Naive thymus-derived CD8-positive, alpha-beta T cell (primary cell): ENCODE measurements around the gene SFTPB. TPM values are rescaled to one million over a fixed set of nuclear protein-coding genes. Genes with fewer than 3 reads are reported as not detected.
"Not testable (repeated sequence)": the region's sequence is repeated elsewhere in the genome, so short reads cannot be mapped to it uniquely, and the experiment has no call there.

Source experiments
- ATAC-seq, 2 donors: fragments of 150-1000 bp; cut with Tn5 transposase in 1 of 2; sonication (Bioruptor Pico), chemical (Tn5 transposase) in 1 of 2; 1 replicate in 1 of 2; 2 replicates in 1 of 2; pipeline ENCODE4 v1.10.0; 2021; ENCODE audit warnings: mild to moderate bottlenecking in 2 of 2, moderate library complexity in 2 of 2
- POLR2A ChIA-PET: fragments of 350-600 bp; sonication (Branson Sonifier 250); formaldehyde crosslinking; loops from one replicate; lab custom pipeline; 2021; ENCODE audit warnings: antibody characterized with exemption; lab: Charles Lee
- DNase-seq, 10 donors: peaks; one replicate each; pipeline versions ENCODE4 v3.0.0 to v3.0.0-alpha.2; 2020 to 2022
- H3K27ac Mint-ChIP-seq, 10 donors: one replicate each; pipeline ENCODE4 v1.8.0; 2020 to 2022; ENCODE audit warnings: mild to moderate bottlenecking in 10 of 10, mixed read lengths in 10 of 10, moderate library complexity in 4 of 10, inconsistent platforms in 1 of 10
- H3K27me3 Mint-ChIP-seq, 5 donors: one replicate each; pipeline ENCODE4 v1.8.0; 2021 to 2022; ENCODE audit warnings: mixed read lengths in 5 of 5
- H3K36me3 Mint-ChIP-seq, 3 donors: one replicate each; pipeline ENCODE4 v1.8.0; 2020 to 2022; ENCODE audit warnings: mixed read lengths in 3 of 3, mild to moderate bottlenecking in 2 of 3, inconsistent platforms in 1 of 3
- H3K4me1 Mint-ChIP-seq, 4 donors: one replicate each; pipeline ENCODE4 v1.8.0; 2021 to 2022; ENCODE audit warnings: mixed read lengths in 4 of 4
- H3K4me3 Mint-ChIP-seq, 10 donors: one replicate each; pipeline ENCODE4 v1.8.0; 2020 to 2022; ENCODE audit warnings: mild to moderate bottlenecking in 10 of 10, mixed read lengths in 10 of 10, moderate library complexity in 6 of 10, inconsistent platforms in 1 of 10
- H3K9me3 Mint-ChIP-seq, 9 donors: one replicate each; pipeline ENCODE4 v1.8.0; 2020 to 2022; ENCODE audit warnings: mixed read lengths in 9 of 9, mild to moderate bottlenecking in 3 of 9, inconsistent platforms in 1 of 9, moderate library complexity in 1 of 9
- polyA plus RNA-seq, 3 donors: library from polyadenylated mRNA; unstranded; fragments of 300-500 nt; fragmentation: Illumina TruSeq; gene quantifications; one replicate each; pipeline ENCODE4 v1.2.3, GENCODE V29; 2021
- total RNA-seq, 8 experiments: library from RNA in 2 of 8; stranded (reverse) in 2 of 8; gene quantifications; one replicate each; pipeline ENCODE4 v1.2.3 and lab custom pipeline; 2021 to 2026

Gene SFTPB
- total and polyA plus RNA-seq, 5 experiments from 2014 or later = 0.06 TPM; not detected in 4

- Mint-ChIP-seq H3K4me3 (peak overlapping the region in 1 of 10 donors; percentile 66), H3K27ac (no peak overlapping the region), H3K27me3 (peaks cover 0 to 3% (median 0%) of the 10 kb centered on the region in 5 donors), H3K4me1 (peaks cover 0 to 21% (median 4%) of the 10 kb centered on the region in 4 donors), H3K36me3 (no peaks in the 10 kb centered on the region), H3K9me3 (no peaks in the 10 kb centered on the region)
- DNase-seq (no peak), ATAC-seq (no peak)
- POLR2A ChIA-PET = no interaction called here
Observed at GRCh38 chr2:85681776-85682175, 13.8 kb upstream of the SFTPB start.

GRCh38 chr2:85681372-85681763 lies 13.4 kb upstream of the SFTPB start:
- Mint-ChIP-seq H3K27ac (peak overlapping the region in 1 of 10 donors; percentile 28), H3K9me3 (no peaks in the 10 kb centered on the region), H3K4me1 (peaks cover 0 to 21% (median 4%) of the 10 kb centered on the region in 4 donors), H3K4me3 (peak overlapping the region in 2 of 10 donors; percentile 12 to 66), H3K36me3 (no peaks in the 10 kb centered on the region), H3K27me3 (peaks cover 0 to 3% (median 0%) of the 10 kb centered on the region in 5 donors)
- ATAC-seq = no peak
- peak in 1 of 10 donors; percentile 28 for DNase-seq
- POLR2A ChIA-PET = no interaction called here

DNA sequence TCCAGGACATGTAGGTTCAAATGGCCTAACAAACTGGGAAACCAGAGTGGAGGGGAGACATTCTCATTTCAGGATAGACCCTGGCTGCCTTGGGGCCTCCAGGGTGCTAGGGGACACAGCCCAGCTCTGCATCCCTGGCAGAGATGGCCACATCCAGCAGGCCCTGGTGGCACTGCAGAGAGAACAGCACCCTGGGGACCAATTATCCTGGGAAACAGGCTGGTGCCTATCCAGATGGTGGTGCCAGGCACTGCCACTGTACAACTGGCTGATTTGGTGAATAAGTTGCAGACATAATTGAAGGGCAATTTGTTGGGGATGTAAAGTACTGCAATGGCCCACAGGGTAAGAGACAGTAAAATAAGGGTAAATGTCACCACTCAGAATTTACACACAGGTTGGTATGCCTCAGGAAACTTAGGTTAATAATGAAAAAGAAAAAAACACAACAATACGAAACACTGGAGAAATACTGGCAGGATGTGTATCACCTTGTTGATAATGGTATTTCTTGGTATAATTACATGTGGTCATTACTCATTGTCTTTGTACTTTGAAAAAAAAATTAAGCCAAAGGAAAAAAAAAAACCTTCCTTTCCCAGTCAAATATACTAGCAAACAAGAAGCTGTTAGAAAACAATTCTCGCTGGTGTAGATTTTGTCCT lies 12.8 kb upstream of the SFTPB start:
- H3K4me1 Mint-ChIP-seq = peaks cover 0 to 21% (median 4%) of the 10 kb centered on the region in 4 donors
- no peaks in the 10 kb centered on the region for H3K36me3 Mint-ChIP-seq
- H3K9me3 Mint-ChIP-seq = no peaks in the 10 kb centered on the region
- DNase-seq = no peak
- POLR2A ChIA-PET = interaction anchor here (0.6 kb wide), 1 partner anchor 188 kb away, joined by 3 read pairs; no protein-coding TSS in a partner anchor
- ATAC-seq = no peak
- peaks cover 0 to 3% (median 0%) of the 10 kb centered on the region in 5 donors for H3K27me3 Mint-ChIP-seq
- no peak overlapping the region for H3K27ac Mint-ChIP-seq
- H3K4me3 Mint-ChIP-seq = peak overlapping the region in 2 of 10 donors; percentile 24 to 66

- POLR2A ChIA-PET = no interaction called here
- Mint-ChIP-seq H3K27ac (peak overlapping the region in 1 of 10 donors; percentile 10), H3K4me1 (peaks cover 0 to 21% (median 4%) of the 10 kb centered on the region in 4 donors), H3K4me3 (peak overlapping the region in 5 of 10 donors; percentile 0 to 55 (median 39)), H3K9me3 (no peaks in the 10 kb centered on the region), H3K36me3 (no peaks in the 10 kb centered on the region), H3K27me3 (peaks cover 0 to 3% (median 0%) of the 10 kb centered on the region in 5 donors)
- DNase-seq = peak; percentile 43 to 81 (median 72)
- peak; percentile 95 to 97 for ATAC-seq
Observed at GRCh38 chr2:85678794-85679672, 11.0 kb upstream of the SFTPB start.

- POLR2A ChIA-PET = no interaction called here
- peaks cover 0 to 21% (median 4%) of the 10 kb centered on the region in 4 donors for H3K4me1 Mint-ChIP-seq
- no peak for ATAC-seq
- no peaks in the 10 kb centered on the region for H3K36me3 Mint-ChIP-seq
- H3K27me3 Mint-ChIP-seq = peaks cover 0 to 3% (median 0%) of the 10 kb centered on the region in 5 donors
- no peaks in the 10 kb centered on the region for H3K9me3 Mint-ChIP-seq
- peak overlapping the region in 1 of 10 donors; percentile 28 for H3K4me3 Mint-ChIP-seq
- no peak overlapping the region for H3K27ac Mint-ChIP-seq
- no peak for DNase-seq
Observed at GRCh38 chr2:85678377-85678776, 10.4 kb upstream of the SFTPB start.

- Mint-ChIP-seq H3K36me3 (no peaks in the 10 kb centered on the region), H3K27me3 (peaks cover 0 to 3% (median 0%) of the 10 kb centered on the region in 5 donors), H3K9me3 (no peaks in the 10 kb centered on the region), H3K4me1 (peaks cover 0 to 15% (median 4%) of the 10 kb centered on the region in 4 donors), H3K27ac (no peak overlapping the region), H3K4me3 (no peak overlapping the region)
- ATAC-seq (no peak), DNase-seq (no peak)
- POLR2A ChIA-PET = no interaction called here
Observed at GRCh38 chr2:85675866-85676548, 8.0 kb upstream of the SFTPB start.

GRCh38 chr2:85675427-85675826 lies 7.4 kb upstream of the SFTPB start:
- peaks cover 0 to 3% (median 0%) of the 10 kb centered on the region in 5 donors for H3K27me3 Mint-ChIP-seq
- DNase-seq (no peak), ATAC-seq (no peak)
- H3K9me3 Mint-ChIP-seq = no peaks in the 10 kb centered on the region
- no peak overlapping the region for H3K27ac Mint-ChIP-seq
- H3K4me1 Mint-ChIP-seq = peaks cover 0 to 15% (median 4%) of the 10 kb centered on the region in 4 donors
- POLR2A ChIA-PET = interaction anchor here (0.6 kb wide), 2 partner anchors 17 to 345 kb away, joined by 3 to 4 read pairs; no protein-coding TSS in a partner anchor
- no peaks in the 10 kb centered on the region for H3K36me3 Mint-ChIP-seq
- no peak overlapping the region for H3K4me3 Mint-ChIP-seq

DNA sequence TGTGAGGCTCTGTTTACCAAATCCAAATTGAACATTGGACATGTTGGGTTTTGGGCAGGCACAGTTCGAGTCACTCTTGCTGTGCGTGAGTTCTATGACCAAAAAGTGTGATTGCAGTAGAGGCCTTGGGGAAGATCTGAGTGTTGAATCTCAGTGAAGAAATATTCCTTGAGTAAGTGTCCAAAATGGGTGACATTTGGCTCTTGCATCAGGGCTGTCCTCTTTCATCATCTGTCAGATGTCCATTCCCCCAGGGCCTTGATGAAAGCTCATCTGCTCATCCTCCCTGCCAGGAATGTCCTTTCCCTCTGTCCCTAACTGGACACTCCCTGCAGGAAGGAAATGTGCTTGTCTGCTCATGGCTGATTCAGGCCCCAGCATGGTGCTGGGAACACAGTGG lies 6.4 kb upstream of the SFTPB start:
- Mint-ChIP-seq H3K27me3 (no peaks in the 10 kb centered on the region), H3K4me3 (no peak overlapping the region), H3K36me3 (no peaks in the 10 kb centered on the region), H3K9me3 (no peaks in the 10 kb centered on the region), H3K4me1 (peaks cover 0 to 12% (median 4%) of the 10 kb centered on the region in 4 donors), H3K27ac (no peak overlapping the region)
- POLR2A ChIA-PET = no interaction called here
- DNase-seq (no peak), ATAC-seq (no peak)

GRCh38 chr2:85673716-85674375 lies 5.8 kb upstream of the SFTPB start:
- ATAC-seq = no peak

DNA sequence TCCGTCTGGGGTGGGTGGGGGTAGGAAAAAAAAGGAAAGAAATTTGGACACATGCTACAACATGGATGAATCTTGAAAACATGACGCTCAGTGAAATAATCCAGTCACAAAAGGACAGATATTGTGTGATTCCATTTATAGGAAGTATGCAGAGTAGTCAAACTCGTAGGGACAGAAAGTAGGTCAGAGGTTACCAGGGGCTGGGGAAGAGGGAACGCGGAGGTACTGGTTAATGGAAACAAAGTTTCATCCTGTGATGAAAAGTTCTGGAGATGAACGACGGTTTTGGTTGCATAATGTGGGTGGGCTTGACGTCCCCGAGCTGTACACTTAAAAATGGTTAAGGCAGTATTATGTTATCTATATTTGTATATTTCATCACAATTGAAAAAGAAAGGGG lies 4.5 kb upstream of the SFTPB start:
- DNase-seq = no peak
- no peak for ATAC-seq
- Mint-ChIP-seq H3K4me1 (peaks cover 0 to 10% (median under 1%) of the 10 kb centered on the region in 4 donors), H3K27ac (peak overlapping the region in 1 of 10 donors; percentile 59), H3K4me3 (no peak overlapping the region), H3K9me3 (no peaks in the 10 kb centered on the region), H3K36me3 (no peaks in the 10 kb centered on the region), H3K27me3 (peaks cover 0 to under 1% (median 0%) of the 10 kb centered on the region in 5 donors)
- POLR2A ChIA-PET = no interaction called here

More at GRCh38 chr2:85673716-85674375, 5.8 kb upstream of the SFTPB start:
- Mint-ChIP-seq H3K36me3 (no peaks in the 10 kb centered on the region), H3K4me1 (peaks cover 0 to 7% (median 1%) of the 10 kb centered on the region in 4 donors), H3K27ac (no peak overlapping the region), H3K4me3 (no peak overlapping the region), H3K27me3 (no peaks in the 10 kb centered on the region), H3K9me3 (no peaks in the 10 kb centered on the region)
- no peak for DNase-seq
- POLR2A ChIA-PET = no interaction called here

GRCh38 chr2:85670416-85670815 lies 2.4 kb upstream of the SFTPB start:
- not testable (repeated sequence) for DNase-seq, H3K36me3 Mint-ChIP-seq, H3K4me3 Mint-ChIP-seq, H3K27ac Mint-ChIP-seq, H3K27me3 Mint-ChIP-seq, H3K4me1 Mint-ChIP-seq, ATAC-seq, H3K9me3 Mint-ChIP-seq
- POLR2A ChIA-PET = interaction anchor here (0.5 kb wide), 1 partner anchor 14 kb away, joined by 5 read pairs; no protein-coding TSS in a partner anchor

GRCh38 chr2:85669549-85669948 lies 1.6 kb upstream of the SFTPB start:
- DNase-seq (no peak), ATAC-seq (no peak)

More at GRCh38 chr2:85669549-85669948, 1.6 kb upstream of the SFTPB start:
- H3K4me1 Mint-ChIP-seq = peaks cover 0 to 10% (median 2%) of the 10 kb centered on the region in 4 donors
- H3K36me3 Mint-ChIP-seq = no peaks in the 10 kb centered on the region
- no peak overlapping the region for H3K27ac Mint-ChIP-seq
- POLR2A ChIA-PET = no interaction called here
- H3K27me3 Mint-ChIP-seq = peaks cover 0 to 4% (median 0%) of the 10 kb centered on the region in 5 donors
- H3K4me3 Mint-ChIP-seq = no peak overlapping the region
- H3K9me3 Mint-ChIP-seq = no peaks in the 10 kb centered on the region
